ENCODE results near the gene ZDHHC22.
"Not testable (repeated sequence)": the region's sequence is repeated elsewhere in the genome, so short reads cannot be mapped to it uniquely, and the experiment has no call there.

The ZDHHC22 gene

GRCh38 chr14:77141214-77142004, at the start of gene ZDHHC22:
Gene ZDHHC22 (minus strand): TSS chr14:77141791. CDS start chr14:77139738, 2,053 bp downstream.
- no peak for DNase-seq

DNA sequence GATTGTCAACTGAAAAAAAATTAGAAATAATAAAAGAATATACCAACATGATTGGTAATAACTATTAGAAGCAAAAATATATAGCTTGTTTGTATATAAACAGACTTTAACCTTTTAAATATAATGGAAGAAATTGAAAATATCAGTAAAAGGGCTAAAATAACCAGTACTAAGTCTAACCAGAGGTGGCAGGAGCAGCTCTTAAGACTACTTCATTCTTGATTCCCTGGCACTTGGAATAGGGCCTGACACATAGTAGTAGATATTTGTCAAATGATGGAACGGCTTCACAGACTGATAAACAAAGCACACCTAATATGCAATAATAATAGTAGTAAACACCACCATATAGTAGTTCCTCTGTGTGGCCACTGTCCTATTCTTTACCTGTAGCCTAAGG, 49.4 kb upstream of the ZDHHC22 start:
- no peak for DNase-seq

GRCh38 chr14:77189479-77189878, 47.9 kb upstream of the ZDHHC22 start:
- DNase-seq: no peak

DNA sequence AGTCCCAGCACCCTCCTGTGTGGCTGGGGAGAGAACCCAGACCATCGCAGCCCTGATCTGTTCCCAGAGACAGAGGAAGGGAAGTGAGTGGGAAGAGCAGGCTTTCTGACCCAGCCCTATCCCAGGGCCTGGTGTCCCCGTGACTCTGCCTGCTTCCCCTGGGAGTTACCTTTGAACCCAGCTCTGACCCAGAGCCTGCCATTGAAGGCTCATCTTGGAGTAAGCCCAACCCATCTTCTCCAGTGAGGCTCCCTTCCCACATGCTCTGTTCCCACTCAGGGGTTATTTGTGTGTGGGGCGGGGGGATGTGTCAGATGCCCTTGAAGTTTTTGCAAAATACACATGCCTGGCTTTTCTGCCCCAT, 46.0 kb upstream of the ZDHHC22 start:
- no peak for DNase-seq

- DNase-seq: no peak
These were observed 45.5 kb upstream of the ZDHHC22 start for GRCh38 chr14:77186911-77187648.

DNA sequence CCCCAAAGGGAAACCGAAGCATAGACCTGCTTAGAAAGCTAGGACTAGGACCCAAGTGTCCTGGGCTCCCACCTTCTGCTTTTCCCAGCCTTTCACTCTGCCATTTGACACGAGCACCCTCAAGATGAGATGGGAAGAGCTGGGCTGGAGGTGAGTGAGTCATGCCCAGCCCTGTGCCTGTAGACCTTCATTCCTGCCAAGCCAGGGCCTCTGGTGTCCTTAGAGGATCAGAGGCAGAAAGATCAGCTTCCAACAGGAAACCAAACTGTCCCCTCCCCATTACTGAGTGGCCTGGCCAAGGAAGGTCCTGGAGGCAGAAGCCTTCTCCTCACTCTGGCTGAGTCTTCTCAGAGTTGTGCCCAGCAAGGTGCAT, 43.5 kb upstream of the ZDHHC22 start:
- no peak for DNase-seq

GRCh38 chr14:77184396-77185092, 43.0 kb upstream of the ZDHHC22 start:
- no peak for DNase-seq

DNA sequence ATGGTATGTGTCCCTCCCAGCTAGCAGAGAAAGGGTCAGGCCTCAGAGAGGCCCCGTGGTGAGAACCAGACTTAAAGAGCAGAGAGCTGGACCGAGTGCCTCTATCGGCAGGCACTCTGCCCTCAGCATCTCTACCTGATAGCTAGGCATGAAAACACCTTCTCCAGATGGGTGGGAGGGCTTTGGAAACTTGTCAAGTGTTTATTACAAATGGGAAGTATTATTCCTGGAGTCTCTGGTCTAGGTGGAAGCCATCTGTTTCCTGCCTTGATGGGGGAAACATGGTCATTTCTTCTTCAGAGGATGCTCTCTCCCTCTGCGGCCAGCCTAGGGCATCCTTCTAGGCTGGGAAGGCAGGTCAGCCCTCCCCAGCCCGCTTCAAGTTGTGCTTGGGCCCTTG, 42.3 kb upstream of the ZDHHC22 start:
- no peak for DNase-seq

GRCh38 chr14:77181603-77182437, 40.2 kb upstream of the ZDHHC22 start, which contains the start of gene TMEM63C:
Gene TMEM63C (plus strand): TSS chr14:77181798. CDS start chr14:77218814, 37,016 bp downstream.
- DNase-seq: peak; percentile 55

DNA sequence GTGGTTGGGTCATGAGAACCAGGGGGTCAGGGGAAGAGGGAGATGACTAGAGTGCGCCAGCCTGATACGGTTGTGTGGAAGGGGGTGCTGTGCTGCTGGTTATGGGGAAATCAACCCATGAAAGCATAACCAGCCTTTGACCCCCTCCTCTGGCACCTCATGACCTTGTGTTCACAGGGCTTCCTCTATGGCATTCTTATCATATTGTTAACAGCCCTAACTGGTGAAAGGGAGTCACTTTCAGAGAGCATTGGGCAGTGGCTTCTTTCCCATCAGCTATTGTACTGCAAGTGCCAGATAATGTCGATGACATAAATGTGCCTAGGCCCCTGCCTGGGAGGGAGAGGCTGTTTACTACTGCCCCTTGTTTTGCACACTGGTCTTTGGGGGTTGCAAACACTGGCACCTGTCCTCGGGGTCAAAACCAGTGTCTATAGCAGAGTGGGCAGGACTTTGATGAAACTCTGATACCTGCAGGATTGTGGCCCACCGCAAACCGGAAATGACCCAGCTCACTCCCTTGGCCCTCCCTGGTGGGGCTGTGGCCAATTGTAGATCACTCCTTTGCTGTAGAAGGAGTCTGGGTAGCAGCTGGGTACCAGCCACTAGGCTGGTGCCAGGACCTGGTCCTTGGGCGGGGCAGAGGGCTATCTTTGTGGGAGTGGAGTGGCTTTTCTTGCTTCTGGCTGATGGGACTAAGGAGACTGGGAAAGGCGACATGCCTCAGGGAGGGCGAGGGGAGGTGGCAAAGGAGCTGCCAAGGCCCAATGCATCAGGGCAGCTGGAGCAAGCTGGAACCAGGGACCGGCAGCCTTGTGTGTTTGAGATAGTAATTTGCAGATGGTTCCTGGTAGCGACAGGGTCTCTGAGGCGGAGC, 39.4 kb upstream of the ZDHHC22 start:
- DNase-seq: no peak

DNA sequence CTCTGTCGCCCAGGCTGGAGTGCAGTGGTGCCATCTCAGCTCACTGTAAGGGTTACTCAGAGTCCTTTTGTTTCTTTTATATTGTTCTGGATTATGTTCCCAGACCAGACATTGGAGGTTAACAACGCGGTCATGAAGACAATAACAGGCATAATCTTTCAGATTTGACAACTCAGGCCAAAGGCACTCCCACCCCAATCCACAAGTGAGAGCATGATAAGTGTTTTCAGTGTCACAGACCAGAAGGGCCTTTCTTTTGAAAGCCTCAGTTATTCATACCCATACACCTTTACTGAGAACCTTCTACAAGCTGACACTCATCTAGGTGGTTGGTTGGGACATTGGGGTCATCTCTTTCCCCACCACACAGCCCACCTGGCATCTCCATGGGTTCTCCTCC, 37.1 kb upstream of the ZDHHC22 start:
- DNase-seq: no peak

DNA sequence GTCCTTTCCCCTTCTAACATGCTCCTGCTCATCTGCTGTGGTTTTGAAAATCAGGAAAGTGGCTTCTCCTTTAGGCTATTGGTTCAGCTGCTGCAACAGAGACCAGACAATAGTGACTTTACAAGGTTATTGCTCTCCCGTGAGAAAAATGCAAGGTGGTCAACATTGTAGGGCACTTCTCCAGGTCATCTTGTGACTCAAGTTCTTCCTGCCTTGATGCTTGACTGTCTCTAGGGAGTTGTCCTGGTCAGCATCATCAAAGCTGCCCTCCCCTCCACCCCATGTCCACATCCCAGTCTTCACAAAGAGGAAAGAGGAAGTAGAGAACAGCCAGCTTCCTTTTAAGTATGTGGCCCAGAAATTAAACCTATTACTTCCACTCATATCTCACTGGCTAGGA, 36.1 kb upstream of the ZDHHC22 start:
- DNase-seq: no peak

DNA sequence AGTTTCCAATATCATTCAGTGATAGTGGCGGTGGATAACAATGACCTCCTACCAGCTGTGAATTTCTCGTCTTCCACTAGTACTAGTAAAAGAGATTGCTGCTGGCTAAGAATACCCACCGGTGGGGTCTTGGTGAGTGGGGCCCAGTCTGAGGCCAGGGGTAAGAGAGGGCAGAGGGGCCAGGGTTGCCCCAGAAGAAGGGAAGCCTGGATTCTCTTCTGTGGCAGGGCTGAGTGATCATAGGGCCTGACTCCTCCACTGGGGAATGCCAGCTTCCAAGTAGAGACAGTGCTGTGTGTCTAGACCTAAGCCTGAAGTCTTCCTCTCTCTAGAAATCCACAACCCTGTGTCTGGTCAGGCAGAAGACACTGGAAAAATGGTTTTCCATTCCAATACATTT, 34.3 kb upstream of the ZDHHC22 start:
- no peak for DNase-seq

DNA sequence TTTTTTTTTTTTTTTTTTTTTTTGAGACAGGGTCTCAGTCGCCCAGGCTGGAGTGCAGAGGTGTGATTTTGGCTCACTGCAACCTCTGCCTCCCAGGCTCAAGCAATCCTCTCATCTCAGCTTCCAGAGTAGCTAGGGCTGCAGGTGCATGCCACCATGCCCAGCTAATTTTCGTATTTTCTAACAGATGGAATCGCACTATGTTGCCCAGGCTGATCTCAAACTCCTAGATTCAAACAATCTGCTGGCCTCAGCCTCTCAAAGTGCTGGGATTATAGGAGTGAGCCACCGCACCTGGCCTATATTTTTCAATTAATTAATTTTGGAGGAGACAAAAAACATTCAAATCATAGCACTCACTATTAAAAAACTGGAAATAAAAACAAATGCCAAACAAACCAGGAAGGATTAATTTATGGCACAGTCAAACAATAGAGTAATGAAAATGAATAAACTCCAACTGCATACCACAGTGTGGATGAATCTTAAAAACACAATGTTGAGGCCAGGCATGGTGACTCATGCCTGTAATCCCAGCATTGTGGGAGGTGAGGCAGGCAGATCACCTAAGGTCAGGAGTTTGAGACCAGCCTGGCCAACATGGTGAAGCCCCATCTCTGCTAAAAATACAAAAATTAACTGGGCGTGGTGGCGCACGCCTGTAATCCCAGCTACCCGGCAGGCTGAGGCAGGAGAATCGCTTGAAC, 32.5 kb upstream of the ZDHHC22 start:
- DNase-seq: not testable (repeated sequence)

GRCh38 chr14:77172916-77173315, 31.3 kb upstream of the ZDHHC22 start:
- DNase-seq: no peak

DNA sequence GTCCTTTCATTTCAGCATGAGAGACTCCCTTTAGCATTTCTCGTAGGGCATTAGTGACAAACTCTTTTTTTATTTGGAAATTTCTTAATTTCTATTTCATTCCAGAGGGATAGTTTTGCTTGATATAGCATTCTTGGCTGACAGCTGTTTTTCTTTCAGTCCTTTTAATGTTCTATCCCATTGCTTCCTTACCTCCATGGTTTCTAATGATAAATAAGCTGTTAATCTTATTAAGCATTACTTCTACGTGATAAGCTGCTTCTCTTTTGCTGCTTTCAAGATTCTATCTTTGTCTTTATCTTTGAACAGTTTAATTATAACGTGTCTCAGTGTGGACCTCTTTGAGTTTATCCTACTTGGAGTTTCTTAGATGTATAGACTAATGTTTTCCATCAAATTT, 28.5 kb upstream of the ZDHHC22 start:
- no peak for DNase-seq

GRCh38 chr14:77161011-77161410, 19.4 kb upstream of the ZDHHC22 start:
- no peak for DNase-seq

DNA sequence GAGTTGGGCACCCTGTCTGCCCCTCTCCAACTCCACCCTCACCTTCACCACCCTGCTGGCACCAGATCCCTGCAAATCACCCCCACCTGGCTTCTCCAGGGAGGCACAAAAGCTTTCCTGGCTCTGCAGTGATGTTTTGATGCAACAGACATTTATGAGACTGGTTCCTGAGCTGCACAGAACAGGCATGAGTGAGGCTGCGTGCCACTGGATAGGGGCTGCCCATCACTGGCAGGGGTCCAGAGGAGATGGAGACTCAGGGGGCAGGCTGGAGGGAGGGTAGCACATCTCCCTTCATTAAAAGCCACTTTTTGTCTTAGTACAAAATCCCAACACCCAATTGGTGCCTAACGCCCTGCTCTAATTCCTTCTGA, 17.3 kb upstream of the ZDHHC22 start:
- no peak for DNase-seq

DNA sequence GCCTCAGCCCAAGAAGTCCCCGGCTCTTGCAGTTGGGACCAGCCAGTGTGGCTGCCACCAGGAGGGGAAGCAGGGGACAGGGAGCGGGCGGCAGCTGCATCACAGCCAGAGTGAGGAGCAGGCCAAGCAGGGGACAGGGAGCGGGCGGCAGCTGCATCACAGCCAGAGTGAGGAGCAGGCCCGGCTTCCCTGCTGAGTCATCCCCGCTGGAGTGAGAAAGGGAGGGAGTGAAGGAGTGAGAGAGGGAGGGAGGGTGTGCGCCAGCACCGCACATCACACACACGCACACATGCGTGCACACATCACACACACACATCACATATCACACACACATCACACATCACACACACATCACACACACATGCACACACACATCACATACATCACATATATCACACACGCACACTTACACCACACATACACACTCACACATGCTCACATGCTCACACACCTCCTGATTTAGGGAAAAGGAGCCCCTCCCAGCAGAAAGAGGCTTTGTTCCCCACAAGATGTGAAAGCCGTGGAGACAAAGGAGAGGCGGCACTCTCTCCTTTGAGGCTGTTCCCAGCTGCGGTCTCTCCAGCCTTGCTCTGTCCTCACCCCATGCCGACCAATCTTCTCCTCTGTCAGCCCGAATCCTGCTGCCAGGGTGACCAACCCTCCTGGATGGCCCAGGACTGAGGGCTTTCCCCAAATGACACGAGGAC, 16.7 kb upstream of the ZDHHC22 start:
- no peak for DNase-seq

DNA sequence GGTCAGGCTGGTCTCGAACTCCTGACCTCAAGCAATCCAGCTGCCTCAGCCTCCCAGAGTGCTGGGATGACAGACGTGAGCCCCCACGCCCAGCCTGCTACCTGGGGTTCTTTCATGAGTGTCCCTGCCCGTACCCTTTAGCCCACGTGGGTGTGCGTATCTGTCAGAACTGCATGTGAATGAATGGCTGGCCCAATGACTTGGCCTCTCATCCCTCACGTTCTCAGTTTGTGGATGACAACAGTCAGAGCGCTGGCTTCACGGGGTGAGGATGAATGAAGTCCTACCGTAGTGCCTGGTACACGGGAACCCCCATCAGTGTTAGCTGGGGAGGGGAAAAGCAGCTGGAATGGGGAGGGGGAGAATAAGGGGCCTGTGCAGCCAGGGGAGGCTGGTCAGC, 16.1 kb upstream of the ZDHHC22 start:
- DNase-seq: no peak

GRCh38 chr14:77155083-77155482, 13.5 kb upstream of the ZDHHC22 start:
- no peak for DNase-seq
